ENCODE data around the gene TRIM52.
"Not testable (repeated sequence)": the region's sequence is repeated elsewhere in the genome, so short reads cannot be mapped to it uniquely, and the experiment has no call there.

The TRIM52 gene

DNA sequence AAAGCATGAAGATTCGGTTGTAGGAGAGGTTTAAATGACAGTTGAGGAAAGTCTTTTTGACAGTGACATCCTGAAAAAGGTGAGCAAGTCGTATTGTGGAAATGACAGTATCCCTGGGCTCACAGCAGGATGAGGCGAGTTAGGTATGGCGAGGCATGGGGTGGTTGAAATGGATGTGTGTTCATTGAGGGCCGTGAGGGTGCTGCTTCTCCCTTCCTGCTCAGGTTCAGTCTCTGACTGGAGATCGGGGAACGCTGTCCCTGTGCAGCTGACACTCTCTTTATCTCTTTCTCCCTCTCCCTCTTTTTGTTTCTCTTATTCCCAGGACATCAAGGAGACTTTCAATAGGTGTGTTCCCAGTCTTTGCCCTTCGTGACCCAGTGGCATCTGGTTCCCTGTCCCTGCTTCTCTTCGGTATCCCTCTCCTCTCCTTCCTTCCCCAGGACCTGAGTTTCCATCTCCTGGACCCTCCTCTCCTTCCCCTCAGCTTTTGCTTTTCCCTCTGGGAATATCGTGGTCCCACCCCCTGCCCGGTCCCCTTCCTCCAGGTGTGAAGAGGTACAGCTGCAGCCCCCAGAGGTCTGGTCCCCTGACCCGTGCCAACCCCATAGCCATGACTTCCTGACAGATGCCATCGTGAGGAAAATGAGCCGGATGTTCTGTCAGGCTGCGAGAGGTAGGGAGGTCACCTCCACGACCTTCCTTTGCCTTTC lies 27.7 kb downstream of the TRIM52 start:
- no peak for DNase-seq

DNA sequence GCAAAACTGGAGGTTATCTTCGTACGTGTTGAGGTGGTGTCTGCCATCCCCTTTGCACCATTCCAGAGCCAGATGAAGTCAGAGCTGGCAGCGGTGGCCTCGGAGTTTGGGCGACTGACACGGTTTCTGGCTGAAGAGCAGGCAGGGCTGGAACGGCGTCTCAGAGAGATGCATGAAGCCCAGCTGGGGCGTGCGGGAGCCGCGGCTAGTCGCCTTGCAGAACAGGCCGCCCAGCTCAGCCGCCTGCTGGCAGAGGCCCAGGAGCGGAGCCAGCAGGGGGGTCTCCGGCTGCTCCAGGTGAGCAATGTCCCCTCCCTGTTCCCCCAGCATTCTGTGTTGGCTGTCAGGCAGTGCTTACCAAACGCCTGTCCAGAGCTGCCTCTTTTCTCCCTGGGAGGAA lies 28.4 kb downstream of the TRIM52 start:
- DNase-seq = no peak

DNA sequence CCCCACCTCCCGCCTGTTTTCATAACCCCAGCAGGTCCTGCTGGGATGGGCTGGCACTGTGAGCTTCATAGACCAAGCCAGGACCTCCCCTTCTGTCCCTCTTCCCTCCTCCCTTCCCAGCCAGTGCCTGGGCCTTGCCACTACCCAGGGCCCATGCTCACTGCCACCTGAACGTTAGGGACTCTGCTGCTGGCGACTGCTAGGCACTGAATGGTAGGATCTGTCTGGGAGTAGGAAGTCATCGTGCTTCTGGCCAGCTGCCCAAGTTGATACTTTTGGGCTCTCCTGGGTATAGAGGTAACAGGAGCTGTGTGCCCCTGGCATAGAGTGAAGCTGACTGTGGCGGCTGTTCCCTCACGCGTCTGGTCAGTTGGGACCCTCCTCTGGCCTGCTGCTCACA lies 29.5 kb downstream of the TRIM52 start:
- no peak for DNase-seq

DNA sequence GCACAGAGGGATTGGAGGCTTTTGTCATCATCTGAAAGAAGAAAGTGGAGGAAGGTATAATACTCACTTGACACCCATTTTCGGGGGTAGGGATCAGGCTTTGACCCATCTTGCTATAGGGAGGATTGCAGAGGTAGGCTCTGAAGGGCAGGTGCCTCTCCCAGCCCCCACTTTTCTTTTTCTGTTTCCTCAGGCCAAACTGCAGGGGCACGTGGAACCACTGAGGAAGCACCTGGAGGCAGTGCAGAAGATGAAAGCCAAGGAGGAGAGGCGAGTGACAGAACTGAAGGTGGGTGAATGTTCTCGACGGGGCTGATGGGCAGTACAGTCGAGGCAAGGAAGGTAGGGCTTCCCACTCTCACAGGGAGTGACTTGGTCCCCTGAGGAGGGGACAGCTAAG lies 30.4 kb downstream of the TRIM52 start:
- DNase-seq = no peak

GRCh38 chr5:181229996-181230395 lies 30.9 kb downstream of the TRIM52 start:
- DNase-seq = no peak

GRCh38 chr5:181224390-181225229 lies 36.3 kb downstream of the TRIM52 start:
- DNase-seq = no peak

GRCh38 chr5:181223729-181224389 lies 37.1 kb downstream of the TRIM52 start:
- DNase-seq = no peak

GRCh38 chr5:181223058-181223728 lies 37.8 kb downstream of the TRIM52 start, which contains the start of gene TRIM41:
TRIM41 (plus strand) TSS chr5:181223281; CDS start chr5:181224000, 719 bp downstream.
- peak; percentile 75 for DNase-seq

- DNase-seq = no peak
These were observed 38.3 kb downstream of the TRIM52 start for GRCh38 chr5:181222630-181223057.

DNA sequence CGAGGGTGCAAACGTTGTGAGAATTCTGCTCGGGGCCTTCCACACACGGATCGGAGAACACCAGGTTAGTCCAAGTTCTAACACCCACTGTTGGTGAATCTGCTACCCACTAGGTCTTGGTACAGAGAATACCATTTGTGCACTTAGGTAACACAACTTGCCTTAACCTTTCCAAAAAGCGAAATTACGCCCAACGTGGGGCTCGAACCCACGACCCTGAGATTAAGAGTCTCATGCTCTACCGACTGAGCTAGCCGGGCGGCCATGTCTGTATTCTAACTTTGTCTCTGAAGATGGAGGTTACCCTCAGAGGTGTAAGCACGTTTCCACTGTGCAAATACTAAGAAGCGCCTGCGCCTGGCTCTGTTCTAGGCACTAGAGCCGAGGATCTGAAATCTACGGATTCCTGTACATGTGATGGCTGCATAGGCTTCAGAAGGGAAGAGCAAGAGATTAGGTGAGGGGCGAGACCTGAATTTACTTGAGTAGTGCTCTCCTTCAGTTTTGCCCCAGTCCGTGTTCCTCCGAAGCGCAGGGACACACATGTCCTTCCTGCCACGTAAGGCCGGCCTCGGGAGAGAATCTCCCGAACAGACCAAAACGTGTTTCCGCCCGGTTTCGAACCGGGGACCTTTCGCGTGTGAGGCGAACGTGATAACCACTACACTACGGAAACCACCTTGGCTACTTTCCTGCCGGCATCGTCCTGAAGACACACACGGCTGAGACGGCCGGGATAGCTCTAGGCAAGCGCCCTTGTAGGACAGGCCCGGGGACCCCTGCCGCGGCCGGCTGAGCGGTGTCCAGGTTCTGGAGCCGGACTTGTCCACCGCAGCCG lies 38.9 kb downstream of the TRIM52 start:
- no peak for DNase-seq

- no peak for DNase-seq
These were observed 39.7 kb downstream of the TRIM52 start for GRCh38 chr5:181221105-181221791.

DNA sequence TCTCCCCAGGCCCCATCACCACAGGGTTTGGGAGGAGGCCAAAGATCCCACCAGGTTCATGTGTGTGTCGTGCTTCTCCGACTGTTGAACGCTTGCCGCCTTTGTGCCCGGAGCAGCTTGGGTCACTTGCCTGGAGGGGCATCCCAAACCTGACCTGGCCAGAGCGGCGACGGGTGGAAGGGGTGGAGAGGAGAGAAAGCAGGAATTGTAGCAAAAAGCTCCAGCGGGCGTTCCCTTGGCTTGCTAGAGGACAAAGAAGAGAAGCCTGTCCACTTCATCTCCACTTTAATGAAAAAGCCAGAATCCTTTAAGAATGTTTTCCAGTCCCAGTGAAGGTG lies 40.8 kb downstream of the TRIM52 start:
- no peak for DNase-seq

DNA sequence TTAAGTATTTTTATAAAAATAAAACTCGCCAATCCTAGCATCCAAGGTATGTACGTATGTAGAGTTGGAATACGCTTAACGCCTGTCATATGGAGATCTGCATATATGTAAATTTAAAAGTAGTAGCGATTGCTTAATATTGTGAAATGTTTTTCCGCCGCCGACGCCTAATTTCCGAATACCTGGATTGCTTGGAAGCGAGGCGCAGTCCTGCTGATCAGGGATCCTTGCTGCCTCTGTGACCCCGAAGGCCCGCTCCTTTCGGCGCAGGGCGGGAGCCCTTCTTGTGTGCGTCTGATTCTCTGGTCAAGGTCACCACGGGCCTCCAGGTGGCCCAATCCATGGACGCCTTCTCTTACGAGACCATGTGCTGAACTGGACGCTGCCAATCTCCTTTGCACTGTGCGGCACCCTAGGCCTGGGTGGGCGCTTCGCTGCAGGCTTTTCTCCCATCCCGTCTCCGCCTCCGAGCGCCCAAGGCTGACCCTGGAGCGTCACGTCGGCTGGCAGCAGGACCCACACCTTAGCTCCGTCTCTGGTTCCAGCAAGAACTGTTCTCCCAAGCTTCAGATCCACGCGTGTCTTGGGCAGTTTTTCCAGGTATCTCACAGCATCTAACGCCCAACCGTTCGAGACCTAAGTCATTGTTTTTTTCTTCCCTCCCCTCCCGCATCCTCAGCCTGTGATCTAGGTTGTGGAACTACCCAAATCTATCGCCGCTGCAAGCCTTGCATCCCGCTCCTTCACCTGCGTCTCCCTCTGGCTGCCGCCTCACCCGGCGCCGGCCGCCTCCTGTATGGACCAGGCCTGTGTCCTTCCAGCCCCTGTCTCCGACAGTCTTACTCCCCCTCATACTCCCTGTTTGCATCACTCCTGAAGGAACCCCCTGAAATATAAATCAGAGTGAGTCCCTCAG lies 41.4 kb downstream of the TRIM52 start:
- DNase-seq = no peak

DNA sequence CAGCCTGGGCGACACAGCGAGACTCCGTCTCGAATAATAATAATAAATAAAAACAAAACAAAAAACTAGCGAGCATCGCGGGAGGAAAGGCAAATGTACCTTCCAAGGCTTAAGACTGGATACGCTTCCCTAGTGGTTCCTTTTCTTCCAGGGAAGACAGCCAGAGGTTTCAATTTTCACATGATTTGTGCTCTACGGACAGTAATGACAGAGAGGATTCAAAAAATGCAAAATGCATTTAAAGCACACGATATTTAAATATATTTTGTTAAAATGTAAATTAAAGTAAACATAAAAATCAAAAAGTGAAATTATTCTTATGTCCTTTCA lies 42.2 kb downstream of the TRIM52 start:
- DNase-seq = no peak

GRCh38 chr5:181217803-181218062 lies 43.2 kb downstream of the TRIM52 start:
- no peak for DNase-seq

- no peak for DNase-seq
These were observed 43.7 kb downstream of the TRIM52 start for GRCh38 chr5:181217111-181217802.

DNA sequence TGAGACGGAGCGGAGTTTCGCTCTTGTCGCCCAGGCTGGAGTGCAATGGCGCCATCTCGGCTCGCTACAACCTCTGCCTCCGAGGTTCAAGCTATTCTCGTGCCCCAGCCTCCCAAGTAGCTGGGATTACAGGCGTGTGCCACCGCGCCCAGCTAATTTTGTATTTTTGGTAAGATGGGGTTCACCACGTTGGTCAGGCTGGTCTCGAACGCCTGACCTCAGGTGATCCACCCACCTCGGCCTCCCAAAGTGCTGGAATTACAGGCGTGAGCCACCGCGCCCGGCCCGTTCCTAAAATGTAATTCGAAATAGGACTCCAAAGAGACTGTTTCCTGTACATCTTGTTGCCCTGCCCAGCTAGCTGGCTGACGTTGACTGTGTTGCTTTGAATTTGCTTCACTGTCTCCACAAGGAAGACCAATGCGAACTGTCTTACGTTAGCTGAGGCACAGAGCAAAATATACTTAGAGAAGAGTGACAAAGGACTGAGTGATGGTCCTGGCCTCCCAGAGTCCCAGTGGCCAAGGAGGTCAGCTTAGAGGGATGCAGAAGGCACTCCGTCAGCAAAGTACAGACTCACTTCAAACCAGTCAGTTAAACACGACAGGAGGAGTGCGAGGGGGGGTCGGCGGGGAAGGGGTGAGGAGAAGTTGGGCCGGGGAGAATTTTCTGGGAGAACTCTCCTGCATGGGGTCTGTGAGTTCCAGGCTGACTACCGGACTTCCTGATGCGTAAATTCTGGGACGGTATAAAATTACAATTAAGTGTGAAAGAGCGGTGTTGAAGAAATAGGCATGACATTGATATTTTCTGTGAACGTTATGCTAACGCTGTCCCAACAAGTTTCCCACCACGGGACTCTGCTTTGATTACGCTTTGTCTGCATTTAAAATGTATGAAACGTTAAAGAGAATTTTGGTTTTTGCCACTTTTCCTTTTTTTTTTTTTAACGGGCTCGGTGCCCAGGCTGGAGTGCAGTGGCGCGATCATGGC lies 44.6 kb downstream of the TRIM52 start:
- no peak for DNase-seq

DNA sequence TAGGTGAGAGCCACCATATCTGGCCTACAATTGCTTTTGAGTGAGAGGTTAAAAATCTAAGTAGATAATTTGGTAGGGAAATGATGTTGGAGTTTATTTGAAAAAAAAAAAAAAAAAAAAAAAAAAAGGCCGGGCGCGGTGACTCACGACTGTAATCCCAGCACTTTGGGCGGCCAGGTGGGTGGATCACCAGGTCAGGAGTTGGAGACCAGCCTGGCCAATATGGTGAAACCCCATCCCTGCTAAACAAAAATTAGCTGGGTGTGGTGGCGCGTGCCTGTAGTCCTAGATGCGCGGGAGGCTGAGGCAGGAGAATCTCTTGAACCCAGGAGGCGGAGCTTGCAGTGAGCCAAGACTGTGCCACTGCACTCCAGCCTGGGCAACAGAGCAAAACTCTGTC lies 46.7 kb downstream of the TRIM52 start:
- DNase-seq = not testable (repeated sequence)

DNA sequence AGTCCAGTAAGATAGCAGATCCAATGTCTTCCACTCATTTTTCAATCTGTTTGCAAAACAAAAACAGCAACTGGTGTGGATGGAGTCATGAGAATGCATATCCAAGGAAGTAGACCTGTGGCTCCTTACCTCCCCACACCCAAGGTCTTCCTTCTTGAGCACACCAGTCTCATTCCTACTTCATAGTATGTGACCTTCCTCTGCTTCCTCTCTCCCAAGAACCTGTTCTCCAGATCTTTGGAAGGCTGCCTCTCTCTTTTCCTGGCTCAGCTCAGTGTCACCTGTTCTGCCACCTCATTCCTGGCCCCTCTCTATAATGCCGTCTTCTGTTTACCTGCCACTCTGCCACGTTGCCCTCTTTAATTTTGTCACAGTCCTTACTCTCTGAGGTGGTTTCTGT lies 48.0 kb downstream of the TRIM52 start:
- DNase-seq = no peak

All from 8988T (cell line).